ENCODE results near the gene FAM78A. TPM values are rescaled to one million over a fixed set of nuclear protein-coding genes. Genes with fewer than 3 reads are reported as not detected.
"Not testable (repeated sequence)": the region's sequence is repeated elsewhere in the genome, so short reads cannot be mapped to it uniquely, and the experiment has no call there.

FAM78A gene
- total RNA-seq, 4 donors from 2014 or later: 1.7 to 4.0 (median 3.3) TPM

DNA sequence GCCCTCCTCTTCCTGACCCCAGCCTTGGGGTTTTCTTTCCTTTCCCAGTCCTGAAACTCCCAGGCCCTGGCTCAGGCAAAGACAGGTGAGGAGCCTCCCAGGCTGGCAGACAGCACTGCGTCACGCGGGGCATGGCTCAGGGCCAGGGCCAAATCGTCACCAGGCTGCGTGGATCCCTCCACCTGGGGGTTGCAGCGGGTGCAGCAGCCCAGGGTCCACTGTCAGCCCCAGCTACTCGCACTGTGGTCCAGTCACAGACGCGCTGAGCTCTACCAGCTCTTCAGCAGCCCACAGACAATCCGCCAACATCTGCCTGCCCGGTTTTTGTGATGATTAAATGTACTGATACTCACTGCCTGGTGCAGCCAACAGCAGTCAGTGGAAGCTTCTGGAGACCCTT, 12.1 kb downstream of the FAM78A start:
- Histone ChIP-seq H3K27me3 (no peaks in the 10 kb centered on the region), H3K4me3 (no peak overlapping the region), H3K36me3 (peaks cover 0 to 34% (median 15%) of the 10 kb centered on the region in 4 donors), H3K9me3 (no peaks in the 10 kb centered on the region), H3K27ac (replicated peaks in 1 of 4) (no peak overlapping the region), H3K4me1 (peaks cover 13 to 36% (median 20%) of the 10 kb centered on the region in 4 donors)
- no peak for DNase-seq (ENCODE audit: extremely low spot score)
- 86% methylated on average over 2 of the region's 11 CpGs for WGBS
- intact Hi-C loops (cut with DNase I): no loop called here
- TF ChIP-seq POLR2AphosphoS5 (IDR thresholded peaks at IDR 0.05) (no peak), POLR2A (IDR thresholded peaks at IDR 0.05; ENCODE audit: low read depth) (no peak), EP300 (IDR thresholded peaks at IDR 0.05) (no peak)
- TF ChIP-seq, protein P1, sequence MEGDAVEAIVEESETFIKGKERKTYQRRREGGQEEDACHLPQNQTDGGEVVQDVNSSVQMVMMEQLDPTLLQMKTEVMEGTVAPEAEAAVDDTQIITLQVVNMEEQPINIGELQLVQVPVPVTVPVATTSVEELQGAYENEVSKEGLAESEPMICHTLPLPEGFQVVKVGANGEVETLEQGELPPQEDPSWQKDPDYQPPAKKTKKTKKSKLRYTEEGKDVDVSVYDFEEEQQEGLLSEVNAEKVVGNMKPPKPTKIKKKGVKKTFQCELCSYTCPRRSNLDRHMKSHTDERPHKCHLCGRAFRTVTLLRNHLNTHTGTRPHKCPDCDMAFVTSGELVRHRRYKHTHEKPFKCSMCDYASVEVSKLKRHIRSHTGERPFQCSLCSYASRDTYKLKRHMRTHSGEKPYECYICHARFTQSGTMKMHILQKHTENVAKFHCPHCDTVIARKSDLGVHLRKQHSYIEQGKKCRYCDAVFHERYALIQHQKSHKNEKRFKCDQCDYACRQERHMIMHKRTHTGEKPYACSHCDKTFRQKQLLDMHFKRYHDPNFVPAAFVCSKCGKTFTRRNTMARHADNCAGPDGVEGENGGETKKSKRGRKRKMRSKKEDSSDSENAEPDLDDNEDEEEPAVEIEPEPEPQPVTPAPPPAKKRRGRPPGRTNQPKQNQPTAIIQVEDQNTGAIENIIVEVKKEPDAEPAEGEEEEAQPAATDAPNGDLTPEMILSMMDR (IDR thresholded peaks at IDR 0.05): no peak

DNA sequence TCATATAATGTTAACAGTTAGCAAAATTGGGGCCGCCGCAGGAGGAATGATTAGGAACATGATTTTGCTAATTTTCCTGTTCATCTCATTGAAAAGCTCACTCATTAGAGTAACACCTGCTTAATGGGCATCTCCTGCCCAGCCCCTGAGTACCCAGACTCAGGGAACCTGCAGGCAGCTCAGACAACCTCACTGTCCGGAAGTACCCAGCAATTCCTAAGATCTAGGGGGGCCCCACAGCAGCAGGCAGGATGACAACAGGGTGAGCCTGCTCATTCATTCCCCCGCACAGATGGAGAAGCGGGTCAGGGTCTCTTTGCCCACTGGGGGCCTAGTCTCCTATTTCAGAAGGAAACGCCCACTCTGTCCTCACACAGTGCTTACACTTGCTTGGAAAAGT, 12.6 kb downstream of the FAM78A start:
- DNase-seq (ENCODE audit: extremely low spot score): no peak
- 87% methylated on average over 6 of the region's 6 CpGs for WGBS
- H3K27me3 ChIP-seq: no peaks in the 10 kb centered on the region
- H3K27ac ChIP-seq (replicated peaks in 1 of 4): no peak overlapping the region
- H3K9me3 ChIP-seq: no peaks in the 10 kb centered on the region
- H3K36me3 ChIP-seq: peaks cover 0 to 39% (median 17%) of the 10 kb centered on the region in 4 donors
- no peak for TF ChIP-seq POLR2A (IDR thresholded peaks at IDR 0.05; ENCODE audit: low read depth)
- TF ChIP-seq, protein P1 (IDR thresholded peaks at IDR 0.05): no peak
- TF ChIP-seq POLR2AphosphoS5 (IDR thresholded peaks at IDR 0.05): no peak
- TF ChIP-seq EP300 (IDR thresholded peaks at IDR 0.05): no peak
- intact Hi-C loops (cut with DNase I): no loop called here
- no peak overlapping the region for H3K4me3 ChIP-seq
- peaks cover 11 to 37% (median 17%) of the 10 kb centered on the region in 4 donors for H3K4me1 ChIP-seq

DNA sequence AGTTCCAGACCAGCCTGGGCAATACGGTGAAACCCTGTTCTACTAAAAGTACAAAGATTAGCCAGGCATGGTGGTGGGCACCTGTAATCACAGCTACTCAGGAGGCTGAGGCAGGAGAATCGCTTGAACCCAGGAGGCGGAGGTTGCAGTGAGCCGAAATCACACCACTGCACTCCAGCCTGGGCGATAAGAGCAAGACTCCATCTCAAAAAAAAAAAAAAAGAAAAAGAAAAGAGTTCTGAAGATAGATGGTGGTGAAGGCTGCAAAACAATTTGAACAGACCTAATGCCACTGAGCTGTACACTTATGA, 13.3 kb downstream of the FAM78A start:
- WGBS: 91% methylated on average over 5 of the region's 5 CpGs
- H3K27ac ChIP-seq (replicated peaks in 1 of 4); intact Hi-C loops (cut with DNase I); H3K9me3 ChIP-seq; DNase-seq (ENCODE audit: extremely low spot score); H3K4me3 ChIP-seq; H3K27me3 ChIP-seq: not testable (repeated sequence)
- peaks cover 16 to 37% (median 22%) of the 10 kb centered on the region in 4 donors for H3K4me1 ChIP-seq
- peaks cover 0 to 44% (median 17%) of the 10 kb centered on the region in 4 donors for H3K36me3 ChIP-seq

DNA sequence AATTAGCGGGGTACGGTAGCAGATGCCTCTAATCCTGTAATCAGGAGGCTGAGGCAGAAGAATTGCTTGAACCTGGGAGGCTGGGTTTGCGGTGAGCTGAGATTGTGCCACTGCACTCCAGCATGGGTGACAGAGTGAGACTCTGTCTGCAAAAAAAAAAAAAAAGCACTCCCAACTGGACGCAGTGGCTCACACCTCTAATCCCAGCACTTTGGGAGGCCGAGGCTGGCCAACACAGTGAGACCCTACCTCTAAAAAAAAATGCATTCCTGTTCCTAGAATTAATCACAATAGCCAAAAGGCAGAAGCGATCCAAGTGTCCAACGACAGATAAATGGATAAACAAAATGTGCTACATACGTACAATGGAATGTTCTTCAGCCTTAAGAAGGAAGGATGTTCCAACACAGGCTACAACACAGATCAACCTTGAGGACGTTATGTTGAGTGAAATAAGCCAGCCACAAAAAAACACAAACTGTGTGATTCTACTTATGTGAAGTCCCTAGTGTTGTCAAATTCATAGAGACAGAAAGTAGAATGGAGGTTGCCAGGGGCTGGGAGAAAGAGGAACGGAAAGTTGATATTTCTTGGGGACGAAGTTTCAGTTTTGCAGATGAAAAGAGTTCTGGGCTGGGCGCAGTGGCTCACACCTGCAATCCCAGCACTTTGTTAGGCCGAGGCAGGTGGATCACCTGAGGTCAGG, 13.8 kb downstream of the FAM78A start:
- no peaks in the 10 kb centered on the region for H3K9me3 ChIP-seq
- intact Hi-C loops (cut with DNase I): no loop called here
- TF ChIP-seq POLR2A (IDR thresholded peaks at IDR 0.05; ENCODE audit: low read depth) (no peak), POLR2AphosphoS5 (IDR thresholded peaks at IDR 0.05) (no peak), EP300 (IDR thresholded peaks at IDR 0.05) (no peak)
- TF ChIP-seq, protein P1 (IDR thresholded peaks at IDR 0.05): no peak
- peaks cover 0 to 44% (median 17%) of the 10 kb centered on the region in 4 donors for H3K36me3 ChIP-seq
- H3K27me3 ChIP-seq: no peaks in the 10 kb centered on the region
- peaks cover 16 to 38% (median 25%) of the 10 kb centered on the region in 4 donors for H3K4me1 ChIP-seq
- whole genome bisulfite sequencing: 63% methylated on average over 13 of the region's 13 CpGs
- H3K27ac ChIP-seq (replicated peaks in 1 of 4): no peak overlapping the region
- no peak overlapping the region for H3K4me3 ChIP-seq
- DNase-seq (ENCODE audit: extremely low spot score): no peak

DNA sequence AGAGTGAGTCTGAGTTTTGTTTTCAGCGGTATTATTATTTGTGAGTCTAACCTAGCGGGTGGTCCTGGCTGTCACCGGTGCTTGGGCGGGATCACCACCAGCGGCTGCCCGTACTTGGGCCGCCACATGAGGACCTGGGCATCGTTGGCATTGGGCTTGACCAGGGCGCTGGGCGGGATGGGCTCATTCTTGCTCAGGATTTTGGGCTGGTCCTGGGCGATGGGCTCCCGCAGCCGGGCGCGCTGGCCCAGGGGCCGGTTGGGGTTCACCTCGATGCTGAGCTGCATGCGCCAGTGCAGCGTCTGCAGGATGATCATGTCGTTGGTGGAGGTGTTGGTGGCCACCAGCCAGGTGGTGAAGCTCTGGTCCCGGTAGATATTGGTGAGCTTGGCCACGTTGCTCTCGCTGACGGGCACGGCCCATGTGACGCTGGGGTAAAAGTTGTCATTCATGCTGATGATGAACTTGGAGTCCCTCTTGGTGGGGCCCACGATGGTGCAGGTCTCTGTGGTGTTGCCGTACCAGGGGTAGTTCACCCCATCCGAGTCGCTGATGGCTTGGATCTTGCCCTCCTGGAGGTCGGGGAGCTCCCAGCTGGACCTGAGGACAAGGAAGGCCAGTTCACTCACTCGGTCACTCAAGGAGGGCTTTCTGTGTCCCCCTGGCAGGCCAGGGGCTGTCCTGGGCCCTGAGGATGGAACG, 15.4 kb downstream of the FAM78A start:
- H3K4me1 ChIP-seq: peaks cover 22 to 30% (median 28%) of the 10 kb centered on the region in 4 donors
- intact Hi-C loops (cut with DNase I): no loop called here
- H3K36me3 ChIP-seq: peaks cover 0 to 44% (median 17%) of the 10 kb centered on the region in 4 donors
- DNase-seq (ENCODE audit: extremely low spot score): no peak
- no peaks in the 10 kb centered on the region for H3K27me3 ChIP-seq
- TF ChIP-seq POLR2AphosphoS5 (IDR thresholded peaks at IDR 0.05) (no peak), POLR2A (IDR thresholded peaks at IDR 0.05; ENCODE audit: low read depth) (no peak), EP300 (IDR thresholded peaks at IDR 0.05) (no peak)
- TF ChIP-seq, protein P1 (IDR thresholded peaks at IDR 0.05): no peak
- H3K4me3 ChIP-seq: no peak overlapping the region
- H3K27ac ChIP-seq (replicated peaks in 1 of 4): no peak overlapping the region
- H3K9me3 ChIP-seq: no peaks in the 10 kb centered on the region
- 89% methylated on average over 2 of the region's 33 CpGs for WGBS

Measured in esophagus muscularis mucosa (tissue), 4 donors.